ENCODE data around the gene NEDD4L.

The NEDD4L gene

DNA sequence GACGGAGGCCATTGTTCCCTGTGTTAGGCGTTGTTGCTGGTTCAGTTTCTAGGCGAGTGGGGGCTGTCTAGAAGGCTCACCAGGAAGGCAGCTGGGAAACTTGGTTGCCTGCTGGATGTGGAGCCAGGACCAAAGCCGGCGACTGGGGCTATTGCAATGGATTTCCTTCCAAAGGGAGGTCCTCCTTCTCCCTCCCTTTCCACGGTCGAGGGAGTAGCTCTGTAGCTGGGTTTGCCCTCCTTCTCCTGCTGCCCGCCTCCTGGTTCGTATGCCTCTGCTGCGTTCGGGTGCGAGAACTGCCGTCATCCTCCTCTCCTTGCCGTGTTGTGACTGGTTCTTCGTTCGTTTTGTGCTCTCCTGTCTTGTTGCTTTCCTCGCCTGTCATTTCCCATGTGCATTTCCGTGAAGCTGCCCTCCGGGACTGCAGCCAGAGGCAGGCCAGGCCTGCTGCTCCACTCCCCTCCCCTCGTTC, 203.4 kb downstream of the NEDD4L start:
- Histone ChIP-seq H3K9ac (ENCODE audit: insufficient read length, low read depth) (no peak overlapping the region), H3K4me3 (ENCODE audit: insufficient read length, low read depth) (no peak overlapping the region), H3K27me3 (ENCODE audit: insufficient read depth, insufficient read length) (no peaks in the 10 kb centered on the region), H3K9me3 (ENCODE audit: insufficient read depth, low read length) (no peaks in the 10 kb centered on the region), H3K36me3 (ENCODE audit: insufficient read depth, insufficient read length, low read length) (peaks cover 2% of the 10 kb centered on the region), H3K4me1 (ENCODE audit: insufficient read depth, insufficient read length) (peaks cover 4% of the 10 kb centered on the region)
- TF ChIP-seq ZNF274 (IDR thresholded peaks at IDR 0.05; ENCODE audit: low read depth, low read length) (no peak), SUZ12 (IDR thresholded peaks at IDR 0.05; ENCODE audit: extremely low read depth, insufficient read depth, insufficient read length) (no peak), YY1 (IDR thresholded peaks at IDR 0.05; ENCODE audit: insufficient read depth, insufficient read length) (no peak)
- no peak for DNase-seq (ENCODE audit: low read depth, low spot score)

GRCh38 chr18:58249712-58250111, 205.7 kb downstream of the NEDD4L start:
- Histone ChIP-seq H3K27me3 (ENCODE audit: insufficient read depth, insufficient read length) (no peaks in the 10 kb centered on the region), H3K36me3 (ENCODE audit: insufficient read depth, insufficient read length, low read length) (peaks cover 2% of the 10 kb centered on the region), H3K4me1 (ENCODE audit: insufficient read depth, insufficient read length) (peaks cover 4% of the 10 kb centered on the region), H3K9me3 (ENCODE audit: insufficient read depth, low read length) (no peaks in the 10 kb centered on the region), H3K9ac (ENCODE audit: insufficient read length, low read depth) (no peak overlapping the region), H3K4me3 (ENCODE audit: insufficient read length, low read depth) (no peak overlapping the region)
- TF ChIP-seq SUZ12 (IDR thresholded peaks at IDR 0.05; ENCODE audit: extremely low read depth, insufficient read depth, insufficient read length) (no peak), YY1 (IDR thresholded peaks at IDR 0.05; ENCODE audit: insufficient read depth, insufficient read length) (no peak), ZNF274 (IDR thresholded peaks at IDR 0.05; ENCODE audit: low read depth, low read length) (no peak)
- DNase-seq (ENCODE audit: low read depth, low spot score) = no peak

GRCh38 chr18:58251416-58251815, 207.4 kb downstream of the NEDD4L start:
- Histone ChIP-seq H3K4me3 (ENCODE audit: insufficient read length, low read depth) (no peak overlapping the region), H3K9ac (ENCODE audit: insufficient read length, low read depth) (no peak overlapping the region), H3K9me3 (ENCODE audit: insufficient read depth, low read length) (no peaks in the 10 kb centered on the region), H3K27me3 (ENCODE audit: insufficient read depth, insufficient read length) (no peaks in the 10 kb centered on the region), H3K4me1 (ENCODE audit: insufficient read depth, insufficient read length) (peaks cover 11% of the 10 kb centered on the region), H3K36me3 (ENCODE audit: insufficient read depth, insufficient read length, low read length) (peaks cover 4% of the 10 kb centered on the region)
- TF ChIP-seq ZNF274 (IDR thresholded peaks at IDR 0.05; ENCODE audit: low read depth, low read length) (no peak), YY1 (IDR thresholded peaks at IDR 0.05; ENCODE audit: insufficient read depth, insufficient read length) (no peak), SUZ12 (IDR thresholded peaks at IDR 0.05; ENCODE audit: extremely low read depth, insufficient read depth, insufficient read length) (no peak)
- no peak for DNase-seq (ENCODE audit: low read depth, low spot score)

DNA sequence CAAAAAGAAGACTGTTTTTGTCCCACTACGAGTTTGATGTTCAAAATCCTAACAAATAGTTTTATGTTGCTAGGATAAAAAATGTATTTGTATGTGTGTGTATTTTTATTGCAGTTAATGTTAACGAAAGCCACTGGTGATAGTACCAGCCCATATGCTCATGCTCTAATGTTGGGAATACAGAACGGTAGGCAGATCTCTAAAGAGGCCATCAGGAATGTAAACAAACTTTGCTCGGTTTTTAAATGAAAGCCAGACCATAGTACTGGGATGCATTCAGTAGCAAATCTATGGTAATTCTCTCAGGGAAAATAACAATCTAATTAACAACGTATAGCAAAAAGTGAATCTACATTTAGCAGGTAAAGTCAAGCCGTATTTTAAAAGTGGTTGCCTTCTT, 208.1 kb downstream of the NEDD4L start:
- TF ChIP-seq SUZ12 (IDR thresholded peaks at IDR 0.05; ENCODE audit: extremely low read depth, insufficient read depth, insufficient read length) (no peak), ZNF274 (IDR thresholded peaks at IDR 0.05; ENCODE audit: low read depth, low read length) (no peak), YY1 (IDR thresholded peaks at IDR 0.05; ENCODE audit: insufficient read depth, insufficient read length) (no peak)
- no peak for DNase-seq (ENCODE audit: low read depth, low spot score)
- H3K9ac ChIP-seq (ENCODE audit: insufficient read length, low read depth) = no peak overlapping the region
- H3K9me3 ChIP-seq (ENCODE audit: insufficient read depth, low read length) = no peaks in the 10 kb centered on the region
- H3K36me3 ChIP-seq (ENCODE audit: insufficient read depth, insufficient read length, low read length) = peaks cover 8% of the 10 kb centered on the region
- H3K27me3 ChIP-seq (ENCODE audit: insufficient read depth, insufficient read length) = no peaks in the 10 kb centered on the region
- H3K4me1 ChIP-seq (ENCODE audit: insufficient read depth, insufficient read length) = peaks cover 11% of the 10 kb centered on the region
- no peak overlapping the region for H3K4me3 ChIP-seq (ENCODE audit: insufficient read length, low read depth)

GRCh38 chr18:58253318-58253717, 209.3 kb downstream of the NEDD4L start:
- no peak for DNase-seq (ENCODE audit: low read depth, low spot score)
- peaks cover 8% of the 10 kb centered on the region for H3K36me3 ChIP-seq (ENCODE audit: insufficient read depth, insufficient read length, low read length)
- H3K9ac ChIP-seq (ENCODE audit: insufficient read length, low read depth) = no peak overlapping the region
- no peaks in the 10 kb centered on the region for H3K9me3 ChIP-seq (ENCODE audit: insufficient read depth, low read length)
- TF ChIP-seq YY1 (IDR thresholded peaks at IDR 0.05; ENCODE audit: insufficient read depth, insufficient read length) (no peak), SUZ12 (IDR thresholded peaks at IDR 0.05; ENCODE audit: extremely low read depth, insufficient read depth, insufficient read length) (no peak), ZNF274 (IDR thresholded peaks at IDR 0.05; ENCODE audit: low read depth, low read length) (no peak)
- peaks cover 7% of the 10 kb centered on the region for H3K4me1 ChIP-seq (ENCODE audit: insufficient read depth, insufficient read length)
- H3K27me3 ChIP-seq (ENCODE audit: insufficient read depth, insufficient read length) = no peaks in the 10 kb centered on the region
- H3K4me3 ChIP-seq (ENCODE audit: insufficient read length, low read depth) = no peak overlapping the region

DNA sequence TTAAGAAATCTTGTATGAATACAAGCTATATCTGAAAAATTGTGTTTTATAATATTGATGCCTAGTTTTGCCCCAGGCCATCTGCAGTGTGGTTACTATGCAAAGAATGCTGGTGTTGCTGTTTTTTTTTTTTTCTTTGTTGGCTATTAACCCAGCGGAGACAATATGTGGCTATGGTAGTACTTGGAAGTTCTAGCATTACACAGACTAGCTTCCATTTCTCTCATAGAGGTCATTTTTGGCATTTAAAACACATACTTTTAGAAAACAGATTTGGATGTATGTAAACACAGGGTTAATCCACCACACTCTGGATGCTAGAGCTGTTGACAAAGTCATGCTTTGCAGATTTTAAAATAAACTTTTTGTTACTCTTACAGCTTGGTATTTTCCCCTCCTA, 209.8 kb downstream of the NEDD4L start:
- no peak for DNase-seq (ENCODE audit: low read depth, low spot score)
- Histone ChIP-seq H3K9me3 (ENCODE audit: insufficient read depth, low read length) (no peaks in the 10 kb centered on the region), H3K36me3 (ENCODE audit: insufficient read depth, insufficient read length, low read length) (peaks cover 8% of the 10 kb centered on the region), H3K27me3 (ENCODE audit: insufficient read depth, insufficient read length) (no peaks in the 10 kb centered on the region), H3K4me1 (ENCODE audit: insufficient read depth, insufficient read length) (peaks cover 7% of the 10 kb centered on the region), H3K4me3 (ENCODE audit: insufficient read length, low read depth) (no peak overlapping the region), H3K9ac (ENCODE audit: insufficient read length, low read depth) (no peak overlapping the region)
- no peak for TF ChIP-seq YY1 (IDR thresholded peaks at IDR 0.05; ENCODE audit: insufficient read depth, insufficient read length)
- TF ChIP-seq SUZ12 (IDR thresholded peaks at IDR 0.05; ENCODE audit: extremely low read depth, insufficient read depth, insufficient read length) = no peak
- TF ChIP-seq ZNF274 (IDR thresholded peaks at IDR 0.05; ENCODE audit: low read depth, low read length) = no peak

- DNase-seq (ENCODE audit: low read depth, low spot score) = peak; percentile 38
Observed at GRCh38 chr18:58254873-58255511, 211.0 kb downstream of the NEDD4L start.

More at GRCh38 chr18:58254873-58255511, 211.0 kb downstream of the NEDD4L start:
- Histone ChIP-seq H3K4me3 (ENCODE audit: insufficient read length, low read depth) (no peak overlapping the region), H3K9ac (ENCODE audit: insufficient read length, low read depth) (no peak overlapping the region), H3K27me3 (ENCODE audit: insufficient read depth, insufficient read length) (no peaks in the 10 kb centered on the region), H3K36me3 (ENCODE audit: insufficient read depth, insufficient read length, low read length) (peaks cover 8% of the 10 kb centered on the region), H3K9me3 (ENCODE audit: insufficient read depth, low read length) (no peaks in the 10 kb centered on the region), H3K4me1 (ENCODE audit: insufficient read depth, insufficient read length) (peaks cover 7% of the 10 kb centered on the region)
- TF ChIP-seq ZNF274 (IDR thresholded peaks at IDR 0.05; ENCODE audit: low read depth, low read length) (no peak), YY1 (IDR thresholded peaks at IDR 0.05; ENCODE audit: insufficient read depth, insufficient read length) (no peak), SUZ12 (IDR thresholded peaks at IDR 0.05; ENCODE audit: extremely low read depth, insufficient read depth, insufficient read length) (no peak)

Measured in NT2/D1 (cell line).